Colonic mucosa (tissue), 4 donors: ENCODE measurements around the gene ESRRA. TPM values are rescaled to one million over a fixed set of nuclear protein-coding genes. Genes with fewer than 3 reads are reported as not detected.
"Not testable (repeated sequence)": the region's sequence is repeated elsewhere in the genome, so short reads cannot be mapped to it uniquely, and the experiment has no call there.

Source experiments
- DNase-seq: peaks from one replicate; pipeline ENCODE4 v3.0.0-alpha.2; 2020
- H3K27ac ChIP-seq: fragments of 200-600 bp; one replicate; pipeline ENCODE4 v1.8.0; 2021
- H3K27me3 ChIP-seq: fragments of 200-600 bp; one replicate; pipeline ENCODE4 v1.8.0; 2021
- H3K36me3 ChIP-seq: fragments of 200-600 bp; one replicate; pipeline ENCODE4 v1.8.0; 2021
- H3K4me1 ChIP-seq: fragments of 200-600 bp; one replicate; pipeline ENCODE4 v1.8.0; 2021; ENCODE audit warnings: mild to moderate bottlenecking
- H3K4me3 ChIP-seq: fragments of 200-600 bp; one replicate; pipeline ENCODE4 v1.8.0; 2021
- H3K9ac ChIP-seq, 2 donors: one replicate each; pipeline ENCODE4 v1.7.0; 2013; ENCODE audit warnings: control low read depth in 2 of 2, low read depth in 2 of 2, low read length in 2 of 2
- H3K9me3 ChIP-seq: fragments of 200-600 bp; one replicate; pipeline ENCODE4 v1.8.0; 2021
- CTCF ChIP-seq: fragments of 200-600 bp; IDR thresholded peaks from one replicate; pipeline ENCODE4 v1.8.0; 2022; ENCODE audit warnings: antibody characterized with exemption, mild to moderate bottlenecking
- intact Hi-C: fragments of 100-400 bp; cut with DNase I; formaldehyde crosslinking; loops from one replicate; pipeline ENCODE4 v1.14.1; 2022
- total RNA-seq, 2 donors: library from RNA; stranded (reverse); fragmentation: NEBNext Ultra II Directional in 1 of 2; extraction: Animal tissue kit (Norgen Biotek cat#: 25700) in 1 of 2; gene quantifications; one replicate each; pipeline ENCODE4 v1.2.1, GENCODE V29; 2021
- donor health status: healthy.
- donor health status: DM: no; HTN: no; CAD: no.
- donor health status: DM: no; HTN: no; CAD: no.

Gene ESRRA
- total RNA-seq, 2 donors from 2014 or later: 150 to 187 TPM

GRCh38 chr11:64323373-64323772, 18.0 kb downstream of the ESRRA start:
- intact Hi-C loops: no loop called here

GRCh38 chr11:64323984-64324383, 18.7 kb downstream of the ESRRA start:
- H3K27ac ChIP-seq, intact Hi-C loops, H3K4me3 ChIP-seq, H3K27me3 ChIP-seq, H3K36me3 ChIP-seq, H3K9me3 ChIP-seq, DNase-seq: not testable (repeated sequence)
- Histone ChIP-seq H3K9ac (peak overlapping the region in 1 of 2 donors; percentile 97), H3K4me1 (peaks cover 14% of the 10 kb centered on the region)

More at GRCh38 chr11:64323373-64323772, 18.0 kb downstream of the ESRRA start:
- no peak overlapping the region for H3K27ac ChIP-seq
- no peak for TF ChIP-seq CTCF
- DNase-seq: no peak
- H3K4me1 ChIP-seq: peaks cover 11% of the 10 kb centered on the region
- no peaks in the 10 kb centered on the region for H3K27me3 ChIP-seq
- H3K9me3 ChIP-seq: no peaks in the 10 kb centered on the region
- no peaks in the 10 kb centered on the region for H3K36me3 ChIP-seq
- H3K9ac ChIP-seq: peak overlapping the region in 1 of 2 donors; percentile 97
- H3K4me3 ChIP-seq: no peak overlapping the region

GRCh38 chr11:64324692-64325469, 19.6 kb downstream of the ESRRA start:
- no peak overlapping the region for H3K9ac ChIP-seq
- H3K27me3 ChIP-seq: no peaks in the 10 kb centered on the region
- H3K4me1 ChIP-seq: peaks cover 17% of the 10 kb centered on the region
- intact Hi-C loops: no loop called here
- no peaks in the 10 kb centered on the region for H3K36me3 ChIP-seq
- no peak for TF ChIP-seq CTCF
- H3K9me3 ChIP-seq: no peaks in the 10 kb centered on the region
- no peak overlapping the region for H3K27ac ChIP-seq
- DNase-seq: no peak
- H3K4me3 ChIP-seq: no peak overlapping the region

GRCh38 chr11:64327375-64327774, 22.1 kb downstream of the ESRRA start:
- intact Hi-C loops: no loop called here
- H3K27ac ChIP-seq: peak overlapping the region; percentile 67
- no peak for TF ChIP-seq CTCF

GRCh38 chr11:64327993-64328392, 22.7 kb downstream of the ESRRA start:
- peak overlapping the region; percentile 67 for H3K27ac ChIP-seq
- no peaks in the 10 kb centered on the region for H3K36me3 ChIP-seq
- H3K9ac ChIP-seq: peak overlapping the region in 1 of 2 donors; percentile 63

More at GRCh38 chr11:64327375-64327774, 22.1 kb downstream of the ESRRA start:
- no peak for DNase-seq
- no peaks in the 10 kb centered on the region for H3K27me3 ChIP-seq
- H3K4me1 ChIP-seq: peaks cover 17% of the 10 kb centered on the region
- peak overlapping the region in 1 of 2 donors; percentile 63 for H3K9ac ChIP-seq
- no peaks in the 10 kb centered on the region for H3K36me3 ChIP-seq
- no peak overlapping the region for H3K4me3 ChIP-seq
- H3K9me3 ChIP-seq: no peaks in the 10 kb centered on the region

More at GRCh38 chr11:64327993-64328392, 22.7 kb downstream of the ESRRA start:
- no peak for TF ChIP-seq CTCF
- no peaks in the 10 kb centered on the region for H3K9me3 ChIP-seq
- intact Hi-C loops: no loop called here
- H3K27me3 ChIP-seq: no peaks in the 10 kb centered on the region
- H3K4me3 ChIP-seq: no peak overlapping the region
- peak; percentile 74 for DNase-seq
- H3K4me1 ChIP-seq: peaks cover 16% of the 10 kb centered on the region
